WTC11 (cell line): ENCODE results near the gene PKM. TPM values are rescaled to one million over a fixed set of nuclear protein-coding genes. Genes with fewer than 3 reads are reported as not detected.
"Not testable (repeated sequence)": the region's sequence is repeated elsewhere in the genome, so short reads cannot be mapped to it uniquely, and the experiment has no call there.

Experiments
- ATAC-seq: fragments of 200-7000 bp; cut with Tn5 transposase; 2 replicates; pipeline ENCODE4 v1.10.0; 2021; ENCODE audit warnings: mild to moderate bottlenecking, moderate library complexity
- CTCF ChIA-PET: fragments of 300-600 bp; sonication (Branson Sonifier 250); formaldehyde crosslinking; loops from one replicate; lab custom pipeline; 2021; ENCODE audit warnings: antibody characterized with exemption; lab: Charles Lee
- POLR2A ChIA-PET: fragments of 350-600 bp; sonication (Branson Sonifier 250); formaldehyde crosslinking; loops from one replicate; lab custom pipeline; 2021; ENCODE audit warnings: antibody characterized with exemption; lab: Charles Lee
- DNase-seq: peaks from one replicate; pipeline ENCODE4 v3.0.0; 2021; ENCODE audit warnings: low spot score
- H3K27ac Mint-ChIP-seq: 2 replicates; pipeline ENCODE4 v1.8.0; 2021; ENCODE audit warnings: mixed read lengths
- H3K27me3 Mint-ChIP-seq: 2 replicates; pipeline ENCODE4 v1.8.0; 2021; ENCODE audit warnings: low read depth, mild to moderate bottlenecking, moderate library complexity, mixed read lengths
- H3K36me3 Mint-ChIP-seq: 2 replicates; pipeline ENCODE4 v1.8.0; 2021; ENCODE audit warnings: mixed read lengths
- H3K4me1 Mint-ChIP-seq: 2 replicates; pipeline ENCODE4 v1.8.0; 2022; ENCODE audit warnings: mixed read lengths
- H3K4me3 Mint-ChIP-seq: 2 replicates; pipeline ENCODE4 v1.8.0; 2021; ENCODE audit warnings: mild to moderate bottlenecking, moderate library complexity, mixed read lengths
- H3K9me3 Mint-ChIP-seq: 2 replicates; pipeline ENCODE4 v1.8.0; 2021; ENCODE audit warnings: mixed read lengths
- ATF6 ChIP-seq: sonication (generic); formaldehyde crosslinking; IDR thresholded peaks from 2 replicates; pipeline ENCODE4 v1.8.1; 2023; ENCODE audit warnings: mild to moderate bottlenecking, missing genetic modification reagents
- CREM ChIP-seq: sonication (generic); formaldehyde crosslinking; IDR thresholded peaks from 2 replicates; pipeline ENCODE4 v1.8.1; 2022; ENCODE audit warnings: mild to moderate bottlenecking, missing genetic modification reagents, moderate library complexity
- EMX1 ChIP-seq: fragments of 250-450 bp; sonication (Bioruptor Pico); IDR thresholded peaks from 2 replicates; pipeline ENCODE4 v1.8.0; 2021; ENCODE audit warnings: mild to moderate bottlenecking
- ETV6 ChIP-seq: sonication (generic); formaldehyde crosslinking; IDR thresholded peaks from 2 replicates; pipeline ENCODE4 v1.8.1; 2022; ENCODE audit warnings: mild to moderate bottlenecking, missing genetic modification reagents
- GRHL2 ChIP-seq: fragments of 250-450 bp; sonication (Bioruptor Pico); IDR thresholded peaks from 2 replicates; pipeline ENCODE4 v1.8.0; 2022; ENCODE audit warnings: mild to moderate bottlenecking, moderate library complexity; ENCODE audit not compliant: insufficient replicate concordance, severe bottlenecking
- NFATC4 ChIP-seq: fragments of 250-450 bp; sonication (Bioruptor Pico); IDR thresholded peaks from 2 replicates; pipeline ENCODE4 v1.9.0; 2021; ENCODE audit warnings: mild to moderate bottlenecking
- NR2C2 ChIP-seq: sonication (generic); formaldehyde crosslinking; IDR thresholded peaks from 2 replicates; pipeline ENCODE4 v1.8.0; 2022; ENCODE audit warnings: mild to moderate bottlenecking, missing genetic modification reagents
- SMAD3 ChIP-seq: sonication (generic); formaldehyde crosslinking; IDR thresholded peaks from 2 replicates; pipeline ENCODE4 v1.8.0; 2022; ENCODE audit warnings: missing genetic modification reagents, mild to moderate bottlenecking, borderline replicate concordance
- SMAD4 ChIP-seq: sonication (generic); formaldehyde crosslinking; IDR thresholded peaks from 2 replicates; pipeline ENCODE4 v1.8.0; 2022; ENCODE audit warnings: mild to moderate bottlenecking, missing genetic modification reagents
- TEAD4 ChIP-seq: sonication (generic); formaldehyde crosslinking; IDR thresholded peaks from 2 replicates; pipeline ENCODE4 v1.8.0; 2022; ENCODE audit warnings: mild to moderate bottlenecking, missing genetic modification reagents
- TP53 ChIP-seq: sonication (generic); formaldehyde crosslinking; IDR thresholded peaks from 2 replicates; pipeline ENCODE4 v1.8.1; 2023; ENCODE audit warnings: mild to moderate bottlenecking, missing genetic modification reagents
- ZBTB21 ChIP-seq: sonication (generic); formaldehyde crosslinking; IDR thresholded peaks from 2 replicates; pipeline ENCODE4 v1.8.1; 2023; ENCODE audit warnings: mild to moderate bottlenecking, missing genetic modification reagents, borderline replicate concordance
- ZNF121 ChIP-seq: sonication (generic); formaldehyde crosslinking; IDR thresholded peaks from 2 replicates; pipeline ENCODE4 v1.8.0; 2023; ENCODE audit warnings: missing genetic modification reagents
- ZNF396 ChIP-seq: fragments of 250-450 bp; sonication (Bioruptor Pico); IDR thresholded peaks from 2 replicates; pipeline ENCODE4 v1.8.0; 2021; ENCODE audit warnings: mild to moderate bottlenecking, moderate library complexity, borderline replicate concordance
- ZNF423 ChIP-seq: fragments of 250-450 bp; sonication (Bioruptor Pico); IDR thresholded peaks from 2 replicates; pipeline ENCODE4 v2.1.2; 2022; ENCODE audit warnings: mild to moderate bottlenecking, moderate library complexity
- total RNA-seq: library from RNA; stranded (reverse); gene quantifications from 3 replicates; pipeline ENCODE4 v1.2.3, GENCODE V29; 2021
- TF ChIP-seq, protein P1 (sequence below): sonication (generic); formaldehyde crosslinking; IDR thresholded peaks from 2 replicates; pipeline ENCODE4 v1.8.1; 2022; ENCODE audit warnings: mild to moderate bottlenecking, moderate library complexity, missing genetic modification reagents
- TF ChIP-seq, protein P2 (sequence below): sonication (generic); formaldehyde crosslinking; IDR thresholded peaks from 2 replicates; pipeline ENCODE4 v1.8.0; 2022; ENCODE audit warnings: mild to moderate bottlenecking, missing genetic modification reagents
- TF ChIP-seq, protein P3 (sequence below): fragments of 250-450 bp; sonication (Bioruptor Pico); IDR thresholded peaks from 2 replicates; pipeline ENCODE4 v1.9.0; 2021; ENCODE audit warnings: mild to moderate bottlenecking
- TF ChIP-seq, protein P4 (sequence below): sonication (generic); formaldehyde crosslinking; IDR thresholded peaks from 2 replicates; pipeline ENCODE4 v1.8.1; 2023; ENCODE audit warnings: mild to moderate bottlenecking, missing genetic modification reagents

PKM gene
- total RNA-seq, 1 experiment from 2014 or later: 858 TPM

DNA sequence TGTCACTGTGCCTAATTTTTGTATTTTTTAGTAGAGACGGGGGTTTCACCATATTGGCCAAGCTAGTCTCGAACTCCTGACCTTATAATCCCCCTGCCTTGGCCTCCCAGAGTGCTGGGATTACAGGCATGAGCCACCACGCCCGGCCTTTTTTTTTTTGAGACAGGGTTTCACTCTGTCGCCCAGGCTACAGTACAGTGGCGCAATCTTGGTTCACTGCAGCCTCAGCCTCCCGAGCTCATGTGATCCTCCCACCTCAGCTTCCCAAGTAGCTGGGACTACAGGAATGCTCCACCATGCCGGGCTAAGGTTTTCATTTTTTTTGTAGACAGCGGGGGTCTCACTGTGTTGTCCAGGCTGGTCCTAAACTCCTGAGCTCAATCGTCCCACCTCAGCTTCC is 59.0 kb downstream of the PKM start:
- H3K36me3 Mint-ChIP-seq, H3K27ac Mint-ChIP-seq, H3K4me3 Mint-ChIP-seq, DNase-seq, H3K27me3 Mint-ChIP-seq, ATAC-seq, POLR2A ChIA-PET, H3K9me3 Mint-ChIP-seq: not testable (repeated sequence)
- CTCF ChIA-PET: interaction anchor here (3.3 kb wide), 1 partner anchor 16 kb away, joined by 8 read pairs; no protein-coding TSS in a partner anchor
- peaks cover 14% of the 10 kb centered on the region for H3K4me1 Mint-ChIP-seq

- no peaks in the 10 kb centered on the region for H3K36me3 Mint-ChIP-seq
- H3K4me3 Mint-ChIP-seq: no peak overlapping the region
Measured at GRCh38 chr15:72170691-72171090, 60.3 kb downstream of the PKM start.

More at GRCh38 chr15:72170691-72171090, 60.3 kb downstream of the PKM start:
- H3K27ac Mint-ChIP-seq: no peak overlapping the region
- ATAC-seq (no peak), DNase-seq (no peak)
- H3K4me1 Mint-ChIP-seq: peaks cover 14% of the 10 kb centered on the region
- H3K9me3 Mint-ChIP-seq: no peaks in the 10 kb centered on the region
- CTCF ChIA-PET: interaction anchor here (1.3 kb wide), 1 partner anchor 15 kb away, joined by 5 read pairs; no protein-coding TSS in a partner anchor
- POLR2A ChIA-PET: no interaction called here
- no peaks in the 10 kb centered on the region for H3K27me3 Mint-ChIP-seq
- no peak for TF ChIP-seq NR2C2 (CRISPR knock-in tag)
- no peak for TF ChIP-seq CREM
- no peak for TF ChIP-seq ZNF396 (CRISPR knock-in tag)
- TF ChIP-seq, protein P1, sequence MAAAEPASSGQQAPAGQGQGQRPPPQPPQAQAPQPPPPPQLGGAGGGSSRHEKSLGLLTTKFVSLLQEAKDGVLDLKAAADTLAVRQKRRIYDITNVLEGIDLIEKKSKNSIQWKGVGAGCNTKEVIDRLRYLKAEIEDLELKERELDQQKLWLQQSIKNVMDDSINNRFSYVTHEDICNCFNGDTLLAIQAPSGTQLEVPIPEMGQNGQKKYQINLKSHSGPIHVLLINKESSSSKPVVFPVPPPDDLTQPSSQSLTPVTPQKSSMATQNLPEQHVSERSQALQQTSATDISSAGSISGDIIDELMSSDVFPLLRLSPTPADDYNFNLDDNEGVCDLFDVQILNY (CRISPR knock-in tag): no peak
- TF ChIP-seq NFATC4 (CRISPR knock-in tag): no peak
- no peak for TF ChIP-seq TP53 (CRISPR knock-in tag)
- no peak for TF ChIP-seq GRHL2
- TF ChIP-seq EMX1 (CRISPR knock-in tag): no peak
- TF ChIP-seq ATF6: no peak
- TF ChIP-seq SMAD4 (CRISPR knock-in tag): no peak
- TF ChIP-seq ZNF423 (CRISPR knock-in tag): no peak
- TF ChIP-seq, protein P2, sequence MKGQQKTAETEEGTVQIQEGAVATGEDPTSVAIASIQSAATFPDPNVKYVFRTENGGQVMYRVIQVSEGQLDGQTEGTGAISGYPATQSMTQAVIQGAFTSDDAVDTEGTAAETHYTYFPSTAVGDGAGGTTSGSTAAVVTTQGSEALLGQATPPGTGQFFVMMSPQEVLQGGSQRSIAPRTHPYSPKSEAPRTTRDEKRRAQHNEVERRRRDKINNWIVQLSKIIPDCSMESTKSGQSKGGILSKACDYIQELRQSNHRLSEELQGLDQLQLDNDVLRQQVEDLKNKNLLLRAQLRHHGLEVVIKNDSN: no peak
- TF ChIP-seq ETV6 (CRISPR knock-in tag): no peak
- no peak for TF ChIP-seq ZNF121
- TF ChIP-seq, protein P3, sequence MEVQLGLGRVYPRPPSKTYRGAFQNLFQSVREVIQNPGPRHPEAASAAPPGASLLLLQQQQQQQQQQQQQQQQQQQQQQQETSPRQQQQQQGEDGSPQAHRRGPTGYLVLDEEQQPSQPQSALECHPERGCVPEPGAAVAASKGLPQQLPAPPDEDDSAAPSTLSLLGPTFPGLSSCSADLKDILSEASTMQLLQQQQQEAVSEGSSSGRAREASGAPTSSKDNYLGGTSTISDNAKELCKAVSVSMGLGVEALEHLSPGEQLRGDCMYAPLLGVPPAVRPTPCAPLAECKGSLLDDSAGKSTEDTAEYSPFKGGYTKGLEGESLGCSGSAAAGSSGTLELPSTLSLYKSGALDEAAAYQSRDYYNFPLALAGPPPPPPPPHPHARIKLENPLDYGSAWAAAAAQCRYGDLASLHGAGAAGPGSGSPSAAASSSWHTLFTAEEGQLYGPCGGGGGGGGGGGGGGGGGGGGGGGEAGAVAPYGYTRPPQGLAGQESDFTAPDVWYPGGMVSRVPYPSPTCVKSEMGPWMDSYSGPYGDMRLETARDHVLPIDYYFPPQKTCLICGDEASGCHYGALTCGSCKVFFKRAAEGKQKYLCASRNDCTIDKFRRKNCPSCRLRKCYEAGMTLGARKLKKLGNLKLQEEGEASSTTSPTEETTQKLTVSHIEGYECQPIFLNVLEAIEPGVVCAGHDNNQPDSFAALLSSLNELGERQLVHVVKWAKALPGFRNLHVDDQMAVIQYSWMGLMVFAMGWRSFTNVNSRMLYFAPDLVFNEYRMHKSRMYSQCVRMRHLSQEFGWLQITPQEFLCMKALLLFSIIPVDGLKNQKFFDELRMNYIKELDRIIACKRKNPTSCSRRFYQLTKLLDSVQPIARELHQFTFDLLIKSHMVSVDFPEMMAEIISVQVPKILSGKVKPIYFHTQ: no peak
- TF ChIP-seq, protein P4, sequence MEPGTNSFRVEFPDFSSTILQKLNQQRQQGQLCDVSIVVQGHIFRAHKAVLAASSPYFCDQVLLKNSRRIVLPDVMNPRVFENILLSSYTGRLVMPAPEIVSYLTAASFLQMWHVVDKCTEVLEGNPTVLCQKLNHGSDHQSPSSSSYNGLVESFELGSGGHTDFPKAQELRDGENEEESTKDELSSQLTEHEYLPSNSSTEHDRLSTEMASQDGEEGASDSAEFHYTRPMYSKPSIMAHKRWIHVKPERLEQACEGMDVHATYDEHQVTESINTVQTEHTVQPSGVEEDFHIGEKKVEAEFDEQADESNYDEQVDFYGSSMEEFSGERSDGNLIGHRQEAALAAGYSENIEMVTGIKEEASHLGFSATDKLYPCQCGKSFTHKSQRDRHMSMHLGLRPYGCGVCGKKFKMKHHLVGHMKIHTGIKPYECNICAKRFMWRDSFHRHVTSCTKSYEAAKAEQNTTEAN (CRISPR knock-in tag): no peak
- no peak for TF ChIP-seq SMAD3 (CRISPR knock-in tag)
- TF ChIP-seq TEAD4 (CRISPR knock-in tag): no peak
- no peak for TF ChIP-seq ZBTB21 (CRISPR knock-in tag)
